ENCODE data around the gene LSM6.

DNA sequence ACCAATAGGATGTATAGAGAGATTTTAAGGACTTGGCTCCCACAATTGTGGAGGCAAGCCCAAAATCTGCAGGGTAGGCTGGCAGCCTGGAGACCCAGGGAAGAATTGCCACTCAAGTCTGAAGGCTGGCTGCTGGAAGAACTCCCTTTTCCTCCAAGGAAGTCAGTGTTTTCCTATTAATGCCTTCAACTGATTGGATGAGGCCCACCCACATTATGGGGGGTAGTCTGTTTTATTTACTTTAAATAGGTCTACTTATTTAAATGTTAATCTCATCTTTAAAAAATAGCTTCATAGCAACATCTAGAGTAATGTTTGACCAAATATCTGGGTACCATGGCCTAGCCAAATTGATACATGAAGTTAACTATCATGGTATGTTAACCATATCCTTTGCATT, 18.7 kb downstream of the LSM6 start:
- no peak for TF ChIP-seq POLR2AphosphoS5 (IDR thresholded peaks at IDR 0.05; ENCODE audit: borderline replicate concordance, low read depth, low read length)
- no peak for TF ChIP-seq EZH2 (IDR thresholded peaks at IDR 0.05)
